ENCODE data around the gene AK5.

AK5 gene

GRCh38 chr1:77562596-77563150 is 280.9 kb downstream of the AK5 start:
- Histone ChIP-seq H3K4me1 (ENCODE audit: control extremely low read depth in 1 of 4, control insufficient read depth in 4 of 4, insufficient read depth in 4 of 4, low read length in 3 of 4) (no peaks in the 10 kb centered on the region), H3K4me3 (ENCODE audit: control insufficient read depth in 1 of 7, extremely low read depth in 1 of 7, insufficient read depth in 4 of 7, low read depth in 2 of 7, low read length in 6 of 7) (no peak overlapping the region), H3K27ac (ENCODE audit: insufficient read depth in 1 of 2, low read depth in 1 of 2, low read length in 2 of 2, poor library complexity in 1 of 2, severe bottlenecking in 2 of 2) (no peak overlapping the region), H3K36me3 (ENCODE audit: control insufficient read depth in 4 of 4, insufficient read depth in 4 of 4, low read length in 3 of 4) (peaks cover 10 to 58% (median 32%) of the 10 kb centered on the region in 4 experiments), H3K9me3 (ENCODE audit: control extremely low read depth in 1 of 5, control insufficient read depth in 4 of 5, insufficient read depth in 2 of 5, low read depth in 1 of 5, low read length in 4 of 5) (no peaks in the 10 kb centered on the region), H3K27me3 (replicated peaks in 2 of 5; ENCODE audit: control insufficient read depth in 4 of 5, insufficient read depth in 5 of 5, low read length in 4 of 5) (no peaks in the 10 kb centered on the region)
- 88% methylated on average over 1 of the region's 3 CpGs for WGBS (ENCODE audit: insufficient coverage)
- CTCF ChIA-PET: no interaction called here
- POLR2A ChIA-PET: no interaction called here
- no peak for DNase-seq

- no peak for DNase-seq
- CTCF ChIA-PET: interaction anchor here (1.0 kb wide), 2 partner anchors 11 to 21 kb away, joined by 3 read pairs; no protein-coding TSS in a partner anchor
- 100% methylated on average over 1 of the region's 4 CpGs for WGBS (ENCODE audit: insufficient coverage)
- no peak overlapping the region for H3K27ac ChIP-seq (ENCODE audit: insufficient read depth in 1 of 2, low read depth in 1 of 2, low read length in 2 of 2, poor library complexity in 1 of 2, severe bottlenecking in 2 of 2)
- H3K36me3 ChIP-seq (ENCODE audit: control insufficient read depth in 4 of 4, insufficient read depth in 4 of 4, low read length in 3 of 4): peaks cover 11 to 61% (median 33%) of the 10 kb centered on the region in 4 experiments
- POLR2A ChIA-PET: no interaction called here
- no peaks in the 10 kb centered on the region for H3K9me3 ChIP-seq (ENCODE audit: control extremely low read depth in 1 of 5, control insufficient read depth in 4 of 5, insufficient read depth in 2 of 5, low read depth in 1 of 5, low read length in 4 of 5)
- no peak overlapping the region for H3K4me3 ChIP-seq (ENCODE audit: control insufficient read depth in 1 of 7, extremely low read depth in 1 of 7, insufficient read depth in 4 of 7, low read depth in 2 of 7, low read length in 6 of 7)
- no peaks in the 10 kb centered on the region for H3K27me3 ChIP-seq (replicated peaks in 2 of 5; ENCODE audit: control insufficient read depth in 4 of 5, insufficient read depth in 5 of 5, low read length in 4 of 5)
- H3K4me1 ChIP-seq (ENCODE audit: control extremely low read depth in 1 of 4, control insufficient read depth in 4 of 4, insufficient read depth in 4 of 4, low read length in 3 of 4): no peaks in the 10 kb centered on the region
Measured at GRCh38 chr1:77565321-77565720, 283.5 kb downstream of the AK5 start.

- peaks cover 6 to 58% (median 31%) of the 10 kb centered on the region in 4 experiments for H3K36me3 ChIP-seq (ENCODE audit: control insufficient read depth in 4 of 4, insufficient read depth in 4 of 4, low read length in 3 of 4)
- ChIA-PET POLR2A (no interaction called here), CTCF (interaction anchor here (0.7 to 1.0 kb wide), 2 partner anchors 13 to 272 kb away, joined by 3 read pairs; no protein-coding TSS in a partner anchor)
- WGBS (ENCODE audit: insufficient coverage): 100% methylated on average over 2 of the region's 3 CpGs
- no peaks in the 10 kb centered on the region for H3K9me3 ChIP-seq (ENCODE audit: control extremely low read depth in 1 of 5, control insufficient read depth in 4 of 5, insufficient read depth in 2 of 5, low read depth in 1 of 5, low read length in 4 of 5)
- DNase-seq: no peak
- no peak overlapping the region for H3K4me3 ChIP-seq (ENCODE audit: control insufficient read depth in 1 of 7, extremely low read depth in 1 of 7, insufficient read depth in 4 of 7, low read depth in 2 of 7, low read length in 6 of 7)
- H3K4me1 ChIP-seq (ENCODE audit: control extremely low read depth in 1 of 4, control insufficient read depth in 4 of 4, insufficient read depth in 4 of 4, low read length in 3 of 4): no peaks in the 10 kb centered on the region
- no peaks in the 10 kb centered on the region for H3K27me3 ChIP-seq (replicated peaks in 2 of 5; ENCODE audit: control insufficient read depth in 4 of 5, insufficient read depth in 5 of 5, low read length in 4 of 5)
- H3K27ac ChIP-seq (ENCODE audit: insufficient read depth in 1 of 2, low read depth in 1 of 2, low read length in 2 of 2, poor library complexity in 1 of 2, severe bottlenecking in 2 of 2): no peak overlapping the region
Measured at GRCh38 chr1:77571642-77572041, 289.8 kb downstream of the AK5 start.

GRCh38 chr1:77579547-77579946 is 297.7 kb downstream of the AK5 start:
- ChIA-PET POLR2A (no interaction called here), CTCF (interaction anchor here (1.2 to 4.4 kb wide), 2 partner anchors 12 to 173 kb away, joined by 3 to 14 read pairs; no protein-coding TSS in a partner anchor)
- no CpG with 5 or more reads among the region's 3 CpGs for WGBS (ENCODE audit: insufficient coverage)
- peak in 2 of 3 donors; percentile 9 for DNase-seq
- Histone ChIP-seq H3K27ac (ENCODE audit: insufficient read depth in 1 of 2, low read depth in 1 of 2, low read length in 2 of 2, poor library complexity in 1 of 2, severe bottlenecking in 2 of 2) (no peak overlapping the region), H3K4me3 (ENCODE audit: control insufficient read depth in 1 of 7, extremely low read depth in 1 of 7, insufficient read depth in 4 of 7, low read depth in 2 of 7, low read length in 6 of 7) (no peak overlapping the region), H3K36me3 (ENCODE audit: control insufficient read depth in 4 of 4, insufficient read depth in 4 of 4, low read length in 3 of 4) (peaks cover 7 to 68% (median 39%) of the 10 kb centered on the region in 4 experiments), H3K9me3 (ENCODE audit: control extremely low read depth in 1 of 5, control insufficient read depth in 4 of 5, insufficient read depth in 2 of 5, low read depth in 1 of 5, low read length in 4 of 5) (no peaks in the 10 kb centered on the region), H3K4me1 (ENCODE audit: control extremely low read depth in 1 of 4, control insufficient read depth in 4 of 4, insufficient read depth in 4 of 4, low read length in 3 of 4) (no peaks in the 10 kb centered on the region), H3K27me3 (replicated peaks in 2 of 5; ENCODE audit: control insufficient read depth in 4 of 5, insufficient read depth in 5 of 5, low read length in 4 of 5) (no peaks in the 10 kb centered on the region)

GRCh38 chr1:77582905-77583304 is 301.1 kb downstream of the AK5 start:
- ChIA-PET POLR2A (no interaction called here), CTCF (no interaction called here)
- H3K36me3 ChIP-seq (ENCODE audit: control insufficient read depth in 4 of 4, insufficient read depth in 4 of 4, low read length in 3 of 4): peaks cover 3 to 42% (median 30%) of the 10 kb centered on the region in 4 experiments
- WGBS (ENCODE audit: insufficient coverage): 100% methylated on average over 1 of the region's 4 CpGs
- DNase-seq: no peak
- H3K4me1 ChIP-seq (ENCODE audit: control extremely low read depth in 1 of 4, control insufficient read depth in 4 of 4, insufficient read depth in 4 of 4, low read length in 3 of 4): no peaks in the 10 kb centered on the region
- H3K4me3 ChIP-seq (ENCODE audit: control insufficient read depth in 1 of 7, extremely low read depth in 1 of 7, insufficient read depth in 4 of 7, low read depth in 2 of 7, low read length in 6 of 7): no peak overlapping the region
- no peak overlapping the region for H3K27ac ChIP-seq (ENCODE audit: insufficient read depth in 1 of 2, low read depth in 1 of 2, low read length in 2 of 2, poor library complexity in 1 of 2, severe bottlenecking in 2 of 2)
- H3K9me3 ChIP-seq (ENCODE audit: control extremely low read depth in 1 of 5, control insufficient read depth in 4 of 5, insufficient read depth in 2 of 5, low read depth in 1 of 5, low read length in 4 of 5): no peaks in the 10 kb centered on the region
- no peaks in the 10 kb centered on the region for H3K27me3 ChIP-seq (replicated peaks in 2 of 5; ENCODE audit: control insufficient read depth in 4 of 5, insufficient read depth in 5 of 5, low read length in 4 of 5)

GRCh38 chr1:77583483-77583882 is 301.7 kb downstream of the AK5 start:
- H3K36me3 ChIP-seq (ENCODE audit: control insufficient read depth in 4 of 4, insufficient read depth in 4 of 4, low read length in 3 of 4): peaks cover 2 to 43% (median 27%) of the 10 kb centered on the region in 4 experiments
- no peaks in the 10 kb centered on the region for H3K4me1 ChIP-seq (ENCODE audit: control extremely low read depth in 1 of 4, control insufficient read depth in 4 of 4, insufficient read depth in 4 of 4, low read length in 3 of 4)
- POLR2A ChIA-PET: no interaction called here
- no peaks in the 10 kb centered on the region for H3K9me3 ChIP-seq (ENCODE audit: control extremely low read depth in 1 of 5, control insufficient read depth in 4 of 5, insufficient read depth in 2 of 5, low read depth in 1 of 5, low read length in 4 of 5)
- no peak overlapping the region for H3K4me3 ChIP-seq (ENCODE audit: control insufficient read depth in 1 of 7, extremely low read depth in 1 of 7, insufficient read depth in 4 of 7, low read depth in 2 of 7, low read length in 6 of 7)
- H3K27me3 ChIP-seq (replicated peaks in 2 of 5; ENCODE audit: control insufficient read depth in 4 of 5, insufficient read depth in 5 of 5, low read length in 4 of 5): no peaks in the 10 kb centered on the region
- no CpG with 5 or more reads among the region's 2 CpGs for WGBS (ENCODE audit: insufficient coverage)
- no peak overlapping the region for H3K27ac ChIP-seq (ENCODE audit: insufficient read depth in 1 of 2, low read depth in 1 of 2, low read length in 2 of 2, poor library complexity in 1 of 2, severe bottlenecking in 2 of 2)
- CTCF ChIA-PET: no interaction called here
- DNase-seq: no peak

GRCh38 chr1:77584884-77585283 is 303.1 kb downstream of the AK5 start:
- ChIA-PET POLR2A (no interaction called here), CTCF (interaction anchor here (1.4 kb wide), 1 partner anchor 18 kb away, joined by 3 read pairs; no protein-coding TSS in a partner anchor)
- Histone ChIP-seq H3K27me3 (replicated peaks in 2 of 5; ENCODE audit: control insufficient read depth in 4 of 5, insufficient read depth in 5 of 5, low read length in 4 of 5) (no peaks in the 10 kb centered on the region), H3K36me3 (ENCODE audit: control insufficient read depth in 4 of 4, insufficient read depth in 4 of 4, low read length in 3 of 4) (peaks cover 0 to 33% (median 21%) of the 10 kb centered on the region in 4 experiments), H3K4me3 (ENCODE audit: control insufficient read depth in 1 of 7, extremely low read depth in 1 of 7, insufficient read depth in 4 of 7, low read depth in 2 of 7, low read length in 6 of 7) (no peak overlapping the region), H3K27ac (ENCODE audit: insufficient read depth in 1 of 2, low read depth in 1 of 2, low read length in 2 of 2, poor library complexity in 1 of 2, severe bottlenecking in 2 of 2) (no peak overlapping the region), H3K4me1 (ENCODE audit: control extremely low read depth in 1 of 4, control insufficient read depth in 4 of 4, insufficient read depth in 4 of 4, low read length in 3 of 4) (no peaks in the 10 kb centered on the region), H3K9me3 (ENCODE audit: control extremely low read depth in 1 of 5, control insufficient read depth in 4 of 5, insufficient read depth in 2 of 5, low read depth in 1 of 5, low read length in 4 of 5) (no peaks in the 10 kb centered on the region)
- no peak for DNase-seq
- WGBS (ENCODE audit: insufficient coverage): no CpG with 5 or more reads among the region's 2 CpGs

Data from common myeloid progenitor, CD34-positive (primary cell).